Type B pancreatic cell (in vitro differentiated cells): Measurements from ENCODE around the gene RNF169. TPM values are rescaled to one million over a fixed set of nuclear protein-coding genes. Genes with fewer than 3 reads are reported as not detected.

Experiments used
- DNase-seq: peaks from one replicate; pipeline ENCODE4 v3.0.0; 2021; ENCODE audit warnings: mixed read lengths; ENCODE audit not compliant: unreplicated experiment; ENCODE audit errors: extremely low spot score
- H3K27ac Mint-ChIP-seq: 2 replicates; pipeline ENCODE4 v1.8.0; 2021; ENCODE audit warnings: mild to moderate bottlenecking, mixed read lengths
- H3K27me3 Mint-ChIP-seq: 2 replicates; pipeline ENCODE4 v1.8.0; 2021; ENCODE audit warnings: mixed read lengths
- H3K36me3 Mint-ChIP-seq: 2 replicates; pipeline ENCODE4 v1.8.0; 2021; ENCODE audit warnings: mixed read lengths
- H3K4me1 Mint-ChIP-seq: one replicate; pipeline ENCODE4 v1.8.0; 2021; ENCODE audit warnings: mixed read lengths; ENCODE audit not compliant: unreplicated experiment
- H3K4me3 Mint-ChIP-seq: 2 replicates; pipeline ENCODE4 v1.8.0; 2021; ENCODE audit warnings: mild to moderate bottlenecking, mixed read lengths
- H3K9me3 Mint-ChIP-seq: 2 replicates; pipeline ENCODE4 v1.8.0; 2021; ENCODE audit warnings: mixed read lengths
- microRNA-seq: library from miRNA; unstranded; fragments of <30 nt; microRNA quantifications from one replicate; pipeline ENCODE4, GENCODE V29; 2020
- total RNA-seq: library from RNA; stranded (reverse); gene quantifications from 2 replicates; pipeline ENCODE4 v1.2.1, GENCODE V29; 2021; ENCODE audit warnings: low replicate concordance
- TF ChIP-seq, protein P1 (sequence below): fragments of 200-600 bp; sonication (generic); conservative IDR thresholded peaks from 2 replicates; pipeline ENCODE4 v1.5.0; 2021; ENCODE audit warnings: antibody characterized with exemption, mild to moderate bottlenecking

Gene RNF169
- total RNA-seq, 1 donor from 2014 or later = 18.8 TPM

DNA sequence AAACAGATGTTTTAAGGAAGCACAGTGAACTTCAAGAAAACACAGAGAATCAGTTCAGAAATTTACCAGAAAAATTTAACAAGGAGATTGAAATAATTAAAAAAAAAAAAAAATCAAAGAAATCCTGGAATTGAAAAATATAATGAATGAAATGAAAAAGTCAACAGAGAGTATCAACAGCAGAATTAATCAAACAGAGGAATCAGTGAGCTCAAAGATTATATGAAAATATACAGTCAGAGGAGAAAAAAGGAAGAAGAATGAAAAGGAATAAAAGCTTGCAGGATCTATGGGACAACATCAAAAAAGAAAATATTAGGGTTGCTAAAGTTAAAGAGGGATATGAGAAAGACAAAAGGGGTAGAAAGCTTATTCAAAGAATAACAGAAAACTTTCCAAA is 117.9 kb downstream of the RNF169 start:
- Mint-ChIP-seq H3K27me3 (no peaks in the 10 kb centered on the region), H3K9me3 (peaks cover 23% of the 10 kb centered on the region), H3K4me1 (no peaks in the 10 kb centered on the region), H3K4me3 (no peak overlapping the region), H3K27ac (no peak overlapping the region), H3K36me3 (peaks cover 75% of the 10 kb centered on the region)
- no peak for DNase-seq
- TF ChIP-seq, protein P1, sequence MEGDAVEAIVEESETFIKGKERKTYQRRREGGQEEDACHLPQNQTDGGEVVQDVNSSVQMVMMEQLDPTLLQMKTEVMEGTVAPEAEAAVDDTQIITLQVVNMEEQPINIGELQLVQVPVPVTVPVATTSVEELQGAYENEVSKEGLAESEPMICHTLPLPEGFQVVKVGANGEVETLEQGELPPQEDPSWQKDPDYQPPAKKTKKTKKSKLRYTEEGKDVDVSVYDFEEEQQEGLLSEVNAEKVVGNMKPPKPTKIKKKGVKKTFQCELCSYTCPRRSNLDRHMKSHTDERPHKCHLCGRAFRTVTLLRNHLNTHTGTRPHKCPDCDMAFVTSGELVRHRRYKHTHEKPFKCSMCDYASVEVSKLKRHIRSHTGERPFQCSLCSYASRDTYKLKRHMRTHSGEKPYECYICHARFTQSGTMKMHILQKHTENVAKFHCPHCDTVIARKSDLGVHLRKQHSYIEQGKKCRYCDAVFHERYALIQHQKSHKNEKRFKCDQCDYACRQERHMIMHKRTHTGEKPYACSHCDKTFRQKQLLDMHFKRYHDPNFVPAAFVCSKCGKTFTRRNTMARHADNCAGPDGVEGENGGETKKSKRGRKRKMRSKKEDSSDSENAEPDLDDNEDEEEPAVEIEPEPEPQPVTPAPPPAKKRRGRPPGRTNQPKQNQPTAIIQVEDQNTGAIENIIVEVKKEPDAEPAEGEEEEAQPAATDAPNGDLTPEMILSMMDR = no peak

- Mint-ChIP-seq H3K27ac (no peak overlapping the region), H3K4me1 (no peaks in the 10 kb centered on the region), H3K27me3 (no peaks in the 10 kb centered on the region), H3K9me3 (peaks cover 27% of the 10 kb centered on the region), H3K36me3 (peaks cover 81% of the 10 kb centered on the region), H3K4me3 (no peak overlapping the region)
- no peak for DNase-seq
- TF ChIP-seq, protein P1 = peak; percentile 49
Observed at GRCh38 chr11:74870485-74870884, 121.8 kb downstream of the RNF169 start.

- TF ChIP-seq, protein P1 = no peak
- Mint-ChIP-seq H3K36me3 (peaks cover 81% of the 10 kb centered on the region), H3K9me3 (peaks cover 27% of the 10 kb centered on the region), H3K4me3 (no peak overlapping the region), H3K4me1 (no peaks in the 10 kb centered on the region), H3K27me3 (no peaks in the 10 kb centered on the region), H3K27ac (no peak overlapping the region)
- DNase-seq = no peak
Observed at GRCh38 chr11:74871037-74871436, 122.4 kb downstream of the RNF169 start.

- Mint-ChIP-seq H3K27ac (no peak overlapping the region), H3K36me3 (peaks cover 35% of the 10 kb centered on the region), H3K27me3 (no peaks in the 10 kb centered on the region), H3K4me1 (no peaks in the 10 kb centered on the region), H3K9me3 (no peaks in the 10 kb centered on the region), H3K4me3 (no peak overlapping the region)
- TF ChIP-seq, protein P1 = peak; percentile 75
- DNase-seq = no peak
Observed at GRCh38 chr11:74877132-74877531, 128.5 kb downstream of the RNF169 start.

Small RNA genes lying within 50 kb of the gene (microRNA-seq; reads per million reads assigned to microRNA genes)
- not detected for gene MIR4696

Other genes starting within 250 kb of the RNF169 start
- gene POLD3, start 156.3 kb upstream of the RNF169 start, total RNA-seq = 19.9 and 32.9 TPM in 2 replicates
- gene CHRDL2, start 17.4 kb upstream of the RNF169 start, total RNA-seq = 1.4 TPM in 1 of 2 replicates, not detected in the other
- gene XRRA1, start 200.2 kb downstream of the RNF169 start, total RNA-seq = 5.1 and 8.8 TPM in 2 replicates
- 161 and 190 TPM in 2 replicates for gene SPCS2, start 200.4 kb downstream of the RNF169 start, total RNA-seq
- gene NEU3, start 240.1 kb downstream of the RNF169 start, total RNA-seq = 5.5 and 10.8 TPM in 2 replicates